SK-N-SH (cell line): ENCODE results near the gene TIMM22. TPM values are rescaled to one million over a fixed set of nuclear protein-coding genes. Genes with fewer than 3 reads are reported as not detected.

Source experiments
- CTCF ChIA-PET: fragments of 300-600, 350-600 bp; formaldehyde crosslinking; extraction: SDS; loops from one replicate; lab custom pipeline; 2021; lab: Yijun Ruan, JAX
- POLR2A ChIA-PET: fragments of 350-600 bp; sonication (Branson Sonifier 250); formaldehyde crosslinking; extraction: SDS; loops from one replicate; lab custom pipeline; 2020; ENCODE audit warnings: antibody characterized with exemption, inconsistent platforms; lab: Yijun Ruan, JAX
- DNase-seq: peaks from one replicate; pipeline ENCODE4 v3.0.0; 2012
- H2AFZ ChIP-seq: fragments of 200-600 bp; sonication (generic); 2 replicates; pipeline ENCODE4 v1.8.1; 2016; ENCODE audit warnings: antibody characterized with exemption, mild to moderate bottlenecking, low read depth
- H3F3A ChIP-seq: fragments of 200-600 bp; sonication (generic); replicated peaks from 2 replicates; pipeline ENCODE3; 2016; ENCODE audit warnings: antibody characterized with exemption, mild to moderate bottlenecking; ENCODE audit not compliant: insufficient read depth
- H3K27ac ChIP-seq, 2 experiments: fragments of 200-500 bp in 1 of 2; fragments of 200-600 bp in 1 of 2; sonication (Bioruptor generic) in 1 of 2; sonication (generic), shearing (Covaris generic) in 1 of 2; 2 replicates each; pipeline versions ENCODE4 v1.5.1 to v1.6.1; 2014 to 2016; ENCODE audit warnings: low read depth in 2 of 2, inconsistent platforms in 1 of 2, low read length in 1 of 2, mild to moderate bottlenecking in 1 of 2, mixed read lengths in 1 of 2
- H3K27me3 ChIP-seq: fragments of 200-600 bp; sonication (generic), shearing (Covaris generic); 2 replicates; pipeline ENCODE4 v1.6.1; 2016; ENCODE audit warnings: mixed run types; ENCODE audit not compliant: insufficient read depth
- H3K36me3 ChIP-seq, 2 experiments: fragments of 200-500 bp in 1 of 2; fragments of 200-600 bp in 1 of 2; sonication (Bioruptor generic) in 1 of 2; sonication (generic) in 1 of 2; replicated peaks in 1 of 2; 2 replicates each; pipeline versions ENCODE3 to v1.5.1; 2014 to 2016; ENCODE audit warnings: low read length in 1 of 2, mild to moderate bottlenecking in 1 of 2; ENCODE audit not compliant: insufficient read depth in 2 of 2, control insufficient read depth in 1 of 2
- H3K4me1 ChIP-seq, 2 experiments: fragments of 200-500 bp in 1 of 2; fragments of 200-600 bp in 1 of 2; sonication (Bioruptor generic) in 1 of 2; sonication (generic), shearing (Covaris generic) in 1 of 2; 2 replicates each; pipeline versions ENCODE4 v1.5.1 to v1.6.1; 2014 to 2016; ENCODE audit warnings: low read depth in 1 of 2, low read length in 1 of 2, mixed run types in 1 of 2; ENCODE audit not compliant: insufficient read depth in 2 of 2, control insufficient read depth in 1 of 2
- H3K4me2 ChIP-seq: fragments of 200-600 bp; sonication (generic), shearing (Covaris generic); 2 replicates; pipeline ENCODE4 v1.6.1; 2017; ENCODE audit warnings: mixed run types
- H3K4me3 ChIP-seq, 2 experiments: fragments of 200-500 bp in 1 of 2; fragments of 200-600 bp in 1 of 2; sonication (Bioruptor generic) in 1 of 2; sonication (generic), shearing (Covaris generic) in 1 of 2; 2 replicates each; pipeline versions ENCODE4 v1.5.1 to v1.8.1; 2014 to 2016; ENCODE audit warnings: low read depth in 2 of 2, inconsistent platforms in 1 of 2, low read length in 1 of 2, mild to moderate bottlenecking in 1 of 2, mixed read lengths in 1 of 2, moderate library complexity in 1 of 2
- H3K79me2 ChIP-seq: fragments of 200-600 bp; sonication (generic); 2 replicates; pipeline ENCODE4 v1.8.1; 2017; ENCODE audit warnings: mild to moderate bottlenecking; ENCODE audit not compliant: insufficient read depth
- H3K9ac ChIP-seq: fragments of 200-600 bp; sonication (generic); 2 replicates; pipeline ENCODE4 v1.6.1; 2017; ENCODE audit warnings: mixed run types
- H3K9me2 ChIP-seq: fragments of 200-600 bp; sonication (generic); 2 replicates; pipeline ENCODE4 v1.6.1; 2017; ENCODE audit warnings: mixed run types
- H3K9me3 ChIP-seq: fragments of 200-600 bp; sonication (generic); 2 replicates; pipeline ENCODE4 v1.6.1; 2017; ENCODE audit warnings: mixed run types, mild to moderate bottlenecking, moderate library complexity
- H4K20me1 ChIP-seq: fragments of 200-600 bp; sonication (generic); 2 replicates; pipeline ENCODE4 v1.6.1; 2017; ENCODE audit warnings: mild to moderate bottlenecking, mixed run types; ENCODE audit not compliant: insufficient read depth
- EP300 ChIP-seq, 2 experiments: IDR thresholded peaks; 2 replicates each; pipeline versions ENCODE4 v1.4.0 to v1.6.1; 2012; ENCODE audit warnings: borderline replicate concordance in 1 of 2, low read depth in 1 of 2, low read length in 1 of 2
- EZH2phosphoT487 ChIP-seq: fragments of 200-600 bp; sonication (generic); IDR thresholded peaks from 2 replicates; pipeline ENCODE4 v1.6.1; 2017; ENCODE audit warnings: low read depth, mixed run types, mild to moderate bottlenecking, antibody characterized with exemption, moderate library complexity, borderline replicate concordance
- FOXJ3 ChIP-seq: sonication (generic); formaldehyde crosslinking; IDR thresholded peaks from 2 replicates; pipeline ENCODE4 v1.5.1; 2020; ENCODE audit warnings: mild to moderate bottlenecking, missing genetic modification reagents
- GABPA ChIP-seq: IDR thresholded peaks from 2 replicates; pipeline ENCODE4 v1.4.0; 2012; ENCODE audit warnings: low read depth, mild to moderate bottlenecking
- JUND ChIP-seq: IDR thresholded peaks from 2 replicates; pipeline ENCODE4 v1.4.0; 2012
- MEF2A ChIP-seq: IDR thresholded peaks from 2 replicates; pipeline ENCODE4 v1.4.0; 2012; ENCODE audit warnings: low read depth, borderline replicate concordance
- MXI1 ChIP-seq: IDR thresholded peaks from 2 replicates; pipeline ENCODE4 v1.6.1; 2012; ENCODE audit warnings: mild to moderate bottlenecking, low read depth, low read length, improper control_type of control experiment
- NFIC ChIP-seq: IDR thresholded peaks from 2 replicates; pipeline ENCODE4 v1.4.0; 2012; ENCODE audit warnings: borderline replicate concordance
- RAD21 ChIP-seq: IDR thresholded peaks from 2 replicates; pipeline ENCODE4 v1.6.1; 2012; ENCODE audit warnings: mild to moderate bottlenecking, low read length
- REST ChIP-seq: IDR thresholded peaks from 2 replicates; pipeline ENCODE4 v1.6.1; 2012; ENCODE audit warnings: mild to moderate bottlenecking, low read depth, low read length, moderate library complexity
- RXRA ChIP-seq: IDR thresholded peaks from 2 replicates; pipeline ENCODE4 v1.4.0; 2012; ENCODE audit warnings: low read depth, mild to moderate bottlenecking, borderline replicate concordance
- SIN3A ChIP-seq: IDR thresholded peaks from 2 replicates; pipeline ENCODE4 v1.6.1; 2012; ENCODE audit warnings: low read depth, mild to moderate bottlenecking, low read length, moderate library complexity, borderline replicate concordance
- SMC3 ChIP-seq: IDR thresholded peaks from 2 replicates; pipeline ENCODE4 v1.6.1; 2012; ENCODE audit warnings: low read depth, low read length, improper control_type of control experiment
- TCF12 ChIP-seq: IDR thresholded peaks from 2 replicates; pipeline ENCODE4 v1.4.0; 2012
- WGBS: methylation state at CpG from one replicate; pipeline ENCODE4 v1.1.6; 2017; ENCODE audit warnings: low lambda C conversion rate; 5-methylcytosine and 5-hydroxymethylcytosine counted together
- polyA plus RNA-seq, 3 experiments: library from polyadenylated mRNA; depleted of rRNA; stranded (reverse); fragments of >200 nt; gene quantifications; 2 replicates each; pipeline ENCODE4 v1.2.3, GENCODE V29; 2012

TIMM22 gene
- polyA plus RNA-seq, 1 of the 3 experiments (the other 2 are of a cell fraction): 9.9 TPM

GRCh38 chr17:1000597-1001461, 3.9 kb downstream of the TIMM22 start:
- Histone ChIP-seq H3K4me1 (peaks cover 18 to 48% of the 10 kb centered on the region in 2 experiments; a peak in 3 of 4 replicates), H3K4me2 (peak overlapping the region; percentile 58; the same call in 1 of the 2 replicates), H4K20me1 (peaks cover 67% of the 10 kb centered on the region), H2AFZ (no peak overlapping the region), H3K9me2 (no peaks in the 10 kb centered on the region), H3K9me3 (no peaks in the 10 kb centered on the region), H3K27me3 (no peaks in the 10 kb centered on the region)
- no peak for DNase-seq
- ChIA-PET POLR2A (no interaction called here), CTCF (interaction anchor here (0.7 to 6.5 kb wide), 5 partner anchors 12 to 186 kb away, joined by 4 to 66 read pairs (median 8); partner anchors contain the start of gene NXN)
- 72% methylated on average over 15 of the region's 15 CpGs for WGBS
- TF ChIP-seq REST (no peak), NFIC (0 out of 2 replicates have a peak, but pooled peaks have one; percentile 13), SIN3A (0 out of 2 replicates have a peak, but pooled peaks have one; percentile 13), JUND (no peak)
- TF ChIP-seq, all 33 proteins: peak for 2
- Histone ChIP-seq H3K9ac (no peak overlapping the region), H3F3A (peaks cover 52% of the 10 kb centered on the region), H3K27ac (peak overlapping the region in 1 of 2 experiments; percentile 84; a peak in 2 of 4 replicates), H3K79me2 (peaks cover 24% of the 10 kb centered on the region), H3K4me3 (no peak overlapping the region), H3K36me3 (peaks cover 40 to 46% of the 10 kb centered on the region in 2 experiments)

GRCh38 chr17:1001640-1002411, 4.9 kb downstream of the TIMM22 start:
- no peaks in the 10 kb centered on the region for H3K9me2 ChIP-seq
- POLR2A ChIA-PET: no interaction called here
- peak overlapping the region; percentile 58 for H3K4me2 ChIP-seq
- no peaks in the 10 kb centered on the region for H3K9me3 ChIP-seq
- 0 out of 2 replicates have a peak overlapping the region, but pooled peaks have one; percentile 4 for H3K9ac ChIP-seq
- WGBS: 78% methylated on average over 18 of the region's 18 CpGs
- no peaks in the 10 kb centered on the region for H3K27me3 ChIP-seq
- H3K36me3 ChIP-seq: peaks cover 40 to 50% of the 10 kb centered on the region in 2 experiments
- TF ChIP-seq EP300 (IDR thresholded peaks at IDR 0.05; ENCODE audit: borderline replicate concordance in 1 of 2, low read depth in 1 of 2, low read length in 1 of 2) (no peak), MXI1 (no peak), SIN3A (0 out of 2 replicates have a peak, but pooled peaks have one; percentile 2), NFIC (no peak), RAD21 (no peak), RXRA (no peak), TCF12 (peak; percentile 35; the same call in 1 of the 2 replicates), MEF2A (peak; percentile 49; the same call in 1 of the 2 replicates), SMC3 (no peak), GABPA (no peak), EZH2phosphoT487 (no peak), FOXJ3 (CRISPR knock-in tag) (no peak)
- TF ChIP-seq, all 33 proteins: peak for 3
- Histone ChIP-seq H2AFZ (no peak overlapping the region), H3K27ac (peak overlapping the region; percentile 13 to 84), H3K4me3 (no peak overlapping the region), H3K4me1 (peaks cover 22 to 48% of the 10 kb centered on the region in 2 experiments; a peak in 3 of 4 replicates), H3K79me2 (peaks cover 24% of the 10 kb centered on the region), H4K20me1 (peaks cover 73% of the 10 kb centered on the region), H3F3A (peaks cover 53% of the 10 kb centered on the region)
- DNase-seq: no peak
- CTCF ChIA-PET: interaction anchor here (0.7 to 6.5 kb wide), 6 partner anchors 17 to 185 kb away, joined by 3 to 66 read pairs (median 6); partner anchors contain the start of gene NXN
